HepG2 (cell line): ENCODE results near the gene TPX2. TPM values are rescaled to one million over a fixed set of nuclear protein-coding genes. Genes with fewer than 3 reads are reported as not detected.
A peak's percentile ranks its signal among the peaks of the same experiment; 100 is the strongest.

Experiments
- CTCF ChIP-seq: sonication (generic); formaldehyde crosslinking; IDR thresholded peaks from 2 replicates; pipeline ENCODE4 v1.5.0; 2020; ENCODE audit warnings: mild to moderate bottlenecking, missing genetic modification reagents, moderate library complexity
- DZIP1 ChIP-seq: sonication (generic); formaldehyde crosslinking; IDR thresholded peaks from 2 replicates; pipeline ENCODE4 v1.5.0; 2020; ENCODE audit warnings: mild to moderate bottlenecking, missing genetic modification reagents
- E2F2 ChIP-seq: sonication (generic); formaldehyde crosslinking; IDR thresholded peaks from 2 replicates; pipeline ENCODE4 v1.4.0; 2020; ENCODE audit warnings: missing genetic modification reagents, borderline replicate concordance
- EEA1 ChIP-seq: sonication (generic); formaldehyde crosslinking; IDR thresholded peaks from 2 replicates; pipeline ENCODE4 v1.5.1; 2020; ENCODE audit warnings: mild to moderate bottlenecking, missing genetic modification reagents, borderline replicate concordance
- EHMT2 ChIP-seq: fragments of 200-600 bp; sonication (generic); IDR thresholded peaks from 2 replicates; pipeline ENCODE4 v1.7.0; 2017; ENCODE audit warnings: antibody characterized with exemption, low read depth, low read length, borderline replicate concordance
- ISL2 ChIP-seq: sonication (generic); formaldehyde crosslinking; IDR thresholded peaks from 2 replicates; pipeline ENCODE4 v1.5.0; 2020; ENCODE audit warnings: missing genetic modification reagents
- MTA3 ChIP-seq: sonication (generic); formaldehyde crosslinking; IDR thresholded peaks from 2 replicates; pipeline ENCODE4 v1.4.0; 2020; ENCODE audit warnings: missing genetic modification reagents
- NCOA1 ChIP-seq: sonication (generic); formaldehyde crosslinking; IDR thresholded peaks from 2 replicates; pipeline ENCODE4 v1.9.0; 2021; ENCODE audit warnings: missing genetic modification reagents
- NFYC ChIP-seq: IDR thresholded peaks from 2 replicates; pipeline ENCODE4 v1.6.1; 2016; ENCODE audit warnings: missing genetic modification reagents, missing compliant biosample characterization
- SATB2 ChIP-seq: sonication (generic); formaldehyde crosslinking; IDR thresholded peaks from 2 replicates; pipeline ENCODE4 v1.5.0; 2020; ENCODE audit warnings: missing genetic modification reagents
- TCF7 ChIP-seq: sonication (generic); IDR thresholded peaks from 2 replicates; pipeline ENCODE4 v1.6.1; 2016; ENCODE audit warnings: antibody characterized with exemption, low read depth
- TSC22D2 ChIP-seq: sonication (generic); formaldehyde crosslinking; IDR thresholded peaks from 2 replicates; pipeline ENCODE4 v1.5.1; 2020; ENCODE audit warnings: missing genetic modification reagents, mild to moderate bottlenecking, borderline replicate concordance
- YY1 ChIP-seq: IDR thresholded peaks from 2 replicates; pipeline ENCODE4 v1.6.1; 2011; ENCODE audit warnings: low read length, low read depth, moderate library complexity, mild to moderate bottlenecking; ENCODE audit not compliant: insufficient read depth, insufficient replicate concordance
- ZC3H4 ChIP-seq: sonication (generic); formaldehyde crosslinking; IDR thresholded peaks from 2 replicates; pipeline ENCODE4 v1.4.0; 2020; ENCODE audit warnings: missing genetic modification reagents, borderline replicate concordance
- ZMAT3 ChIP-seq: sonication (generic); formaldehyde crosslinking; conservative IDR thresholded peaks from 2 replicates; pipeline ENCODE4 v1.7.0; 2021; ENCODE audit warnings: missing genetic modification reagents
- ZNF143 ChIP-seq: sonication (generic); formaldehyde crosslinking; IDR thresholded peaks from 2 replicates; pipeline ENCODE4 v1.4.0; 2020; ENCODE audit warnings: missing genetic modification reagents
- ZNF275 ChIP-seq: sonication (generic); formaldehyde crosslinking; IDR thresholded peaks from 2 replicates; pipeline ENCODE4 v1.8.0; 2022; ENCODE audit warnings: missing genetic modification reagents, mild to moderate bottlenecking, inconsistent platforms, borderline replicate concordance
- ZNF333 ChIP-seq: sonication (generic); formaldehyde crosslinking; IDR thresholded peaks from 2 replicates; pipeline ENCODE4 v1.4.0; 2020; ENCODE audit warnings: mild to moderate bottlenecking, missing genetic modification reagents, borderline replicate concordance
- ZNF431 ChIP-seq: sonication (generic); formaldehyde crosslinking; IDR thresholded peaks from 2 replicates; pipeline ENCODE4 v1.9.0; 2022; ENCODE audit warnings: missing genetic modification reagents, low read depth, mild to moderate bottlenecking, borderline replicate concordance
- ZNF569 ChIP-seq: sonication (generic); formaldehyde crosslinking; IDR thresholded peaks from 2 replicates; pipeline ENCODE4 v1.5.0; 2020; ENCODE audit warnings: mild to moderate bottlenecking, missing genetic modification reagents, moderate library complexity, borderline replicate concordance
- ZNF572 ChIP-seq: sonication (generic); formaldehyde crosslinking; IDR thresholded peaks from 2 replicates; pipeline ENCODE4 v1.5.1; 2020; ENCODE audit warnings: mild to moderate bottlenecking, missing genetic modification reagents
- ZNF577 ChIP-seq: sonication (generic); formaldehyde crosslinking; IDR thresholded peaks from 2 replicates; pipeline ENCODE4 v1.4.0; 2020; ENCODE audit warnings: mild to moderate bottlenecking, low read depth, missing genetic modification reagents, borderline replicate concordance
- ZSCAN22 ChIP-seq: sonication (generic); formaldehyde crosslinking; IDR thresholded peaks from 2 replicates; pipeline ENCODE4 v1.4.0; 2020; ENCODE audit warnings: mild to moderate bottlenecking, missing genetic modification reagents
- polyA plus RNA-seq, 8 experiments: library from polyadenylated mRNA; depleted of rRNA in 3 of 8; stranded (reverse) in 7 of 8; unstranded in 1 of 8; fragments of >200 nt; fragmentation: Illumina TruSeq in 4 of 8; extraction: Trizol in 4 of 8; gene quantifications; 2 replicates each; pipeline versions ENCODE4 v1.2.1 to v1.2.3, GENCODE V29; 2011 to 2016; ENCODE audit warnings: low read depth in 4 of 8, missing spikeins in 1 of 8, mixed read lengths in 1 of 8; ENCODE audit not compliant: insufficient read depth in 1 of 8
- total RNA-seq, 5 experiments: library from RNA; depleted of rRNA; stranded (reverse); fragments of >200 nt; fragmentation: Illumina TruSeq; extraction: Trizol; gene quantifications; 2 replicates each; pipeline ENCODE4 v1.2.3, GENCODE V29; 2016; ENCODE audit warnings: low read depth in 1 of 5

Gene TPX2
- total and polyA plus RNA-seq, 2 of the 13 experiments (the other 11 are each of a cell fraction or from before 2014, with no cell fraction given), result 34.3 to 124 TPM

GRCh38 chr20:31706607-31707257, 32.4 kb upstream of the TPX2 start (continued):
- TF ChIP-seq DZIP1 (CRISPR knock-in tag) (no peak), YY1 (peak; percentile 64), CTCF (CRISPR knock-in tag) (0 out of 2 replicates have a peak, but pooled peaks have one; percentile 6), EHMT2 (peak; percentile 92), ZMAT3 (CRISPR knock-in tag) (peak; percentile 55; the same call in 1 of the 2 replicates), ZNF143 (CRISPR knock-in tag) (peak; percentile 89), ZNF275 (CRISPR knock-in tag) (no peak), NFYC (CRISPR knock-in tag) (peak; percentile 27; the same call in 1 of the 2 replicates), ZNF572 (no peak), NCOA1 (CRISPR knock-in tag) (peak; percentile 88), ZNF431 (CRISPR knock-in tag) (no peak), ZNF577 (CRISPR knock-in tag) (peak; percentile 73; the same call in 1 of the 2 replicates), TSC22D2 (peak; percentile 88), EEA1 (0 out of 2 replicates have a peak, but pooled peaks have one; percentile 41), ISL2 (CRISPR knock-in tag) (peak; percentile 99), SATB2 (peak; percentile 93; the same call in 1 of the 2 replicates), ZSCAN22 (CRISPR knock-in tag) (no peak; the same call in 1 of the 2 replicates), ZNF333 (CRISPR knock-in tag) (no peak), ZNF569 (CRISPR knock-in tag) (no peak), MTA3 (no peak), TCF7 (peak; percentile 97), ZC3H4 (CRISPR knock-in tag) (peak; percentile 39; the same call in 1 of the 2 replicates), E2F2 (0 out of 2 replicates have a peak, but pooled peaks have one; percentile 57)
